GM12875 (cell line): Measurements from ENCODE around the gene XK.
A peak's percentile ranks its signal among the peaks of the same experiment; 100 is the strongest.

Experiments used
- H3K4me3 ChIP-seq: one replicate; pipeline ENCODE4 v1.5.1; 2011; ENCODE audit warnings: low read depth, low read length, control low read depth
- CTCF ChIP-seq: IDR thresholded peaks from 2 replicates; pipeline ENCODE4 v1.5.1; 2011; ENCODE audit warnings: low read depth, mild to moderate bottlenecking, control low read depth, inconsistent platforms, low read length, moderate library complexity, borderline replicate concordance; ENCODE audit not compliant: insufficient read depth

XK gene

GRCh38 chrX:37752281-37752680 is 66.7 kb downstream of the XK start:
- TF ChIP-seq CTCF, result no peak
- no peak overlapping the region for H3K4me3 ChIP-seq

GRCh38 chrX:37752936-37753335 is 67.3 kb downstream of the XK start:
- no peak overlapping the region for H3K4me3 ChIP-seq

GRCh38 chrX:37753384-37753783 is 67.8 kb downstream of the XK start:
- no peak for TF ChIP-seq CTCF
- no peak overlapping the region for H3K4me3 ChIP-seq

More at GRCh38 chrX:37752936-37753335, 67.3 kb downstream of the XK start:
- no peak for TF ChIP-seq CTCF

- no peak for TF ChIP-seq CTCF
- H3K4me3 ChIP-seq, result peak overlapping the region; percentile 2
Observed at GRCh38 chrX:37754516-37754915, 68.9 kb downstream of the XK start.

GRCh38 chrX:37755025-37755424 is 69.4 kb downstream of the XK start:
- TF ChIP-seq CTCF, result no peak
- H3K4me3 ChIP-seq, result no peak overlapping the region

GRCh38 chrX:37757082-37757481 is 71.5 kb downstream of the XK start:
- TF ChIP-seq CTCF, result no peak
- no peak overlapping the region for H3K4me3 ChIP-seq

GRCh38 chrX:37759351-37759750 is 73.8 kb downstream of the XK start:
- no peak for TF ChIP-seq CTCF
- no peak overlapping the region for H3K4me3 ChIP-seq
